ENCODE data around the gene DCC.

DNA sequence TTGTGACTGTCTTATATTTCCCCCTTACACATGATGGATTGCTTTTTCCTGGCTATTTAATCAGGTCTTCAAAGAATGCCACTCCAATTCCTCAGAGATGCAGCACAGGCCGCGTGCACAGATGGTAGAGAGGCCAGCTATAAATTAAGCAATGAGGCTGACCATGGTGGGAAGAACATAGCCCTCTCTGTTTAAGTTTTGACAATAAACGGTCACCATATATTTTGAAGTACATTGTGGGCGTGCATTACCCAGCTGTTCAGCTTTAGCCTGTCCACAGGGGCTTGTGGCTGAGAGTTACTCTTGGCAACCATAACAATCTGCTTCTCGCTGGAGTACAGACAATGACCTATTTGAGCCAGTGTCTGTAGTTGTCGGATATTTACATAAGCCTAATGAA, 730.8 kb downstream of the DCC start:
- TF ChIP-seq, protein P1, sequence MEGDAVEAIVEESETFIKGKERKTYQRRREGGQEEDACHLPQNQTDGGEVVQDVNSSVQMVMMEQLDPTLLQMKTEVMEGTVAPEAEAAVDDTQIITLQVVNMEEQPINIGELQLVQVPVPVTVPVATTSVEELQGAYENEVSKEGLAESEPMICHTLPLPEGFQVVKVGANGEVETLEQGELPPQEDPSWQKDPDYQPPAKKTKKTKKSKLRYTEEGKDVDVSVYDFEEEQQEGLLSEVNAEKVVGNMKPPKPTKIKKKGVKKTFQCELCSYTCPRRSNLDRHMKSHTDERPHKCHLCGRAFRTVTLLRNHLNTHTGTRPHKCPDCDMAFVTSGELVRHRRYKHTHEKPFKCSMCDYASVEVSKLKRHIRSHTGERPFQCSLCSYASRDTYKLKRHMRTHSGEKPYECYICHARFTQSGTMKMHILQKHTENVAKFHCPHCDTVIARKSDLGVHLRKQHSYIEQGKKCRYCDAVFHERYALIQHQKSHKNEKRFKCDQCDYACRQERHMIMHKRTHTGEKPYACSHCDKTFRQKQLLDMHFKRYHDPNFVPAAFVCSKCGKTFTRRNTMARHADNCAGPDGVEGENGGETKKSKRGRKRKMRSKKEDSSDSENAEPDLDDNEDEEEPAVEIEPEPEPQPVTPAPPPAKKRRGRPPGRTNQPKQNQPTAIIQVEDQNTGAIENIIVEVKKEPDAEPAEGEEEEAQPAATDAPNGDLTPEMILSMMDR (IDR thresholded peaks at IDR 0.05; ENCODE audit: low read depth, low read length, poor library complexity, severe bottlenecking): no peak
- TF ChIP-seq EZH2phosphoT487 (IDR thresholded peaks at IDR 0.05; ENCODE audit: borderline replicate concordance, low read length): no peak
